GM21515 (cell line): Measurements from ENCODE around the gene FAM50B.

Experiments used
- ATAC-seq: cut with Tn5 transposase; IDR thresholded peaks from one replicate; pipeline ENCODE4 v1.9.1; 2021; ENCODE audit not compliant: unreplicated experiment

The FAM50B gene

GRCh38 chr6:3819161-3820110 is 29.7 kb upstream of the FAM50B start:
- ATAC-seq = no peak

DNA sequence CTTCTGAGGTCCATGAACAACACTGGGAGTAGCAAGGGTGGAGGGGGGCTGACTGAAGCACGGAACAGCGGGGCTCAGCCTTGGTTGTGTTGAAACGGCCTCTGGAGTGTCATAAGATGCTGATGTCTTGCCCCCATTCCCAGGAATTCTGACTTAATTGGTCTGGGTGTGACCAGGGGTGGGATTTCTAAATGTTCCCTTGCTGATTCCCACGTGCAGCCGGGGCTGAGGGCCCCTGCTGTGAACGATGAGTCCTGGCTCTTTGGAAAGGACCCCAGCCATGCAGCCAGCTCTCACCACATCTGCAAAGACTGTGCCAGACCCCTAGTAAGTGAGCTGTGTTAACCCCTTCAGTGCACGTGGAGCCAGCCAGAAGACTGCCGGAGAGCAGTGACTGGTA is 28.6 kb upstream of the FAM50B start:
- no peak for ATAC-seq

DNA sequence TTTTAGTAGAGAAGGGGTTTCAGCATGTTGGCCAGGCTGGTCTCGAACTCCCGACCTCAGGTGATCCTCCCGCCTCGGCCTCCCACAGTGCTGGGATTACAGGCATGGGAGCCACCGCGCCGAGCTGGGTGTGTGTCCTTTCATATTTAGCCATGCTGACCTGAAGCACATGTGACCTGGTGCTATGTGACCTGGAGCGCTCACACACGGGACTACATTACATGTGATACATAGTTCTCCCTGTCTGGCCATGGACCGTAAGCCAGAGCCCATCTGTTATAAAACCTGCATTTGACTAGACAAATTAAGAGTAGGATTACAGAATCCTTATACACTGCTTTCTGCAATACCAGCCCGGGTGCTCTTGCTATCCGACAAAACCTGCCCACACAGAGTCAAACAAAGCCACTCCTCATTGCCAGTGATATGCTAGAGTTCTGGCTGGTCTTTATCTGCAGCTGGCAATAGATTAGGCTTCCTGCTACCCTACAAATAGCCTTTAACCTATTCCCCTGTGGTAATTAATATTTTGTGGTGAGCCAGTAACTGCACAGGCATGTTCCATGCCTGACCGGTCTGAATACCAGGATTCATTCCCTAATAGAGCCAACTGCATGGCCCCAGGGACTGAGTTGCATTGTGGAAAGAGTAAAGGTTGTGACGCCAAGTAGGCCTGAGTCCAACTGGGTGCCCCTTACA is 26.3 kb upstream of the FAM50B start:
- no peak for ATAC-seq

GRCh38 chr6:3823671-3824070 is 25.5 kb upstream of the FAM50B start:
- ATAC-seq = no peak

DNA sequence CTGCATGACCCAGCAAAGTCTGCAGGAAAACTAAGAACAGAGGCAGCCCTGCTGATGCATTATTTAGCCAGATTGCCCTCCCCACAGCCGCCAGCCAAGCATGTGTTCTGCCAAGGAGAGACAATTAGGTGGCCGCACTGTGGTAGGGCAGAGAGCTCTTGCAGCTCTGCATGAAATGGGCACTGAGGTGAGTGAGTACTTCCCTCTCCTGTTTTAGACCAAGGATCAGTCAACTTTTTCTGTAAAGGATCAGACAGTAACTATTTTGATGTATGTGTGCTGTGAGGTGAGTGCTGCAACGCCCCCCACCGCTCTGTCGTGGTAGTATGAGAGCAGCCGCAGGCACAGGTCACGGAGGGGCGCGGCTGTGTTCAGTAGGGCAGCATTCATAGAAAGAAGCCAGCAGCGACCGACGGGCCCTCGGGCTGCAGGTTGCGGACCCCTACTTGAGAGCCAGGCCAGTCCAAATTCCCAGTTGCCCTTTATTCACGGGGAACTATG is 23.8 kb upstream of the FAM50B start:
- no peak for ATAC-seq

- ATAC-seq = no peak
Observed at GRCh38 chr6:3825851-3826581, 23.2 kb upstream of the FAM50B start.

DNA sequence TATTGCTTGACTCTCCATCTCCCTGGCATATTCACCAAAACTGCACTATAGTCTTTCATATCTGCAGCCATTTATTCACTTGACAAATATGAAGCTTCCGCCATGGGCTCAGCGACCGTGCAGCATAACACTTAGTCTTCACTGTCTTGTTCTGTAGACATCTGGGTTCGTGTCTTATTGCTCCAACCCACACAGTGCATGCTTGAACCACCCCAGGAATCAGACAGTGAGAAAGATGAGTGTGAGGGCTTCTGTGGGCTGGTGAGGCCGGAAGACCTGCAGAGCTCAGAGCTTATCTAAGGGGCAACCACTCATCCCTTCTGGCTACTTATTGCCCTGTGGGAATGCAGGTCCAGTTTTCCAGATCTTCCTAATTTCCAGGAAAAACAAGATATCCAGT is 19.9 kb upstream of the FAM50B start:
- ATAC-seq = no peak

DNA sequence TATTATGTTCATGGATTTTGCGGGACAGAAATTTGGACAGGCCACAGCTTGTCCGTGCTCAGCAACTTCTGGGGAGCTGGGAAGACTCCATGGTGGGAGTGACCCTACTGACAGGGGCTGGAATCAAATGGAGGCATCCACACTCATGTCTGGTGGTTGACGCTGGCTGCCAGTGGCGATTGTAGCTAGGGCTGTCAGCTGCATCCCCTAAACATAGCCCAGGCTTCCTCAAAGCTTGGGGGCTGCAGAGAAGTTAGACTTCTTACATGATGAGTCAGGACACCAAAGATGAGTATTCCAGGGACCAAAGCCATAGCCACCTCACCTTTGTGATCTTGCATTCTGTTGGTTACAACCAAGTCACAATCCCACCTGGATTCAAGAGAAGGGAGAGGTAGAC is 18.4 kb upstream of the FAM50B start:
- no peak for ATAC-seq

DNA sequence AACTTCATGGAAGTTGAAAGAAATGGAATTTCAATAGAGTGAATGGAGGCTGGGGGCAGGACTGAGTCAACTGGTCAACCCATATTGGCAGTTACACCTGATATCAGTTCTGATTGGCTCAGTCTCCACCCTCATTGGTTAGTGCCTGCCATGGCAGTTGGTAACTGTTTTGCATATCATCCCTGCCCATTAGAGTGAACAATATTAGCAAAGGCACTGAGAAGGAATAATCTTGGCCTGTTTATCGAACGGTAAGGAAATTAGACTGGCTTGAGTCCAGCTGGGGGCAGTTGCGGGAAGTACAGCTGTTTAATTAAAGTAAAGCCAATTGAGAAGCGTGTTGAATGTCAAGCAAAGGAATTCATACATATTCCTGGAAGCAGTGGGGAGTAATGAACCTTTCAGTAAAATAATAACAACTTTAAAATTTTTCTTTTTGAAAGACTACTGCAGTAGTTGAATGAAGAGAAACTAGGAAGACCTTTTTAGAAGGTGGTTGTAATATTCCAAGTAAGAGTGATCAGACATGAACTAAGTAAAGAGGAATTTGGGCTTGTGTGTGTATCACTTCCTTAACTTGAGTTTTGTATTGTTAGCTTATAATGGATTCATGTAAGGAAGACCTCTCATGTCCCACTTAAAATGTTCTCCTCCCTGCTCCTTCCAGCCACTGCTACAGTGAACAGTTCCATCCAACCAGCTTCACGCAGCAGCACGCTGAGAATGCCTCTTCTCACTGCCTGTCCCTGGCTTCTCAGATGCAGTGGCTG is 17.2 kb upstream of the FAM50B start:
- ATAC-seq = no peak

GRCh38 chr6:3835055-3835731 is 14.0 kb upstream of the FAM50B start:
- no peak for ATAC-seq

DNA sequence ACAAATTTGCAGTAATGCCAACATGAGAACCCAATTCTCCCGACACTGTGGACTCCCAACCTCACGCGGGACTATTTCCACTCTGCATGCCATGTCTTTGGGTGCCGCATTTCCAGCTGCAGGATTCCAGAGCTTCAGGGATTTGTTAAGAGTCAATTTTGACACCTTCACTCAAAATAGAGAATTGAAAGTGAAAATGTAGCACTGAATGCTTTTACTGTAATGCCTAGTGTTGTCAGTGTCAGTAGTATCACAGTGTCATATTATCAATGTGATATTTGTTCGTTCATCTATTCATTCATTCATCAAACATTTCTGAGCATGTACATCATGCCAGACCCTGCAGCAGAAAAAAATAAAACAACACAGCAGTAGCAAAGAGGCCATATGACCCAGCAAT is 13.4 kb upstream of the FAM50B start:
- ATAC-seq = no peak

- ATAC-seq = no peak
Observed at GRCh38 chr6:3836566-3836965, 12.6 kb upstream of the FAM50B start.

DNA sequence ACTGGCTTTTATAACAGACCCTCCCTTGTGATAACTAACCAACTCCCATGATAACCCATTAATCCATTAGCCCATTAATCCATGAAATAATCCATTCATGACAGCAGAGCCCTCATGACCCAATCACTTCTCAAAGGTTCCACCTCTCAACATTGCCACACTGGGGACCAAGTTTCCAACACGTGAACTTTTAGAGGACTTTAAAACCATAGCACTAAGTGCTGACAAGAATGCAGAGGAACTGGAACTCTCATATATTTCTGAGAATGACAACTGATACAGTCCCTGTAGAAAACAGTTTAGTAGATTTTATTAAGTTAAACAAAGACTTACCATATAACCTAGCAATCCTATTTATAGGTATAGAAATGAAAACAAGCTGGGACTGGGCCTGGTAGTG is 11.4 kb upstream of the FAM50B start:
- ATAC-seq = no peak

- no peak for ATAC-seq
Observed at GRCh38 chr6:3838992-3839867, 9.9 kb upstream of the FAM50B start.

- ATAC-seq = no peak
Observed at GRCh38 chr6:3841066-3841454, 8.1 kb upstream of the FAM50B start.

DNA sequence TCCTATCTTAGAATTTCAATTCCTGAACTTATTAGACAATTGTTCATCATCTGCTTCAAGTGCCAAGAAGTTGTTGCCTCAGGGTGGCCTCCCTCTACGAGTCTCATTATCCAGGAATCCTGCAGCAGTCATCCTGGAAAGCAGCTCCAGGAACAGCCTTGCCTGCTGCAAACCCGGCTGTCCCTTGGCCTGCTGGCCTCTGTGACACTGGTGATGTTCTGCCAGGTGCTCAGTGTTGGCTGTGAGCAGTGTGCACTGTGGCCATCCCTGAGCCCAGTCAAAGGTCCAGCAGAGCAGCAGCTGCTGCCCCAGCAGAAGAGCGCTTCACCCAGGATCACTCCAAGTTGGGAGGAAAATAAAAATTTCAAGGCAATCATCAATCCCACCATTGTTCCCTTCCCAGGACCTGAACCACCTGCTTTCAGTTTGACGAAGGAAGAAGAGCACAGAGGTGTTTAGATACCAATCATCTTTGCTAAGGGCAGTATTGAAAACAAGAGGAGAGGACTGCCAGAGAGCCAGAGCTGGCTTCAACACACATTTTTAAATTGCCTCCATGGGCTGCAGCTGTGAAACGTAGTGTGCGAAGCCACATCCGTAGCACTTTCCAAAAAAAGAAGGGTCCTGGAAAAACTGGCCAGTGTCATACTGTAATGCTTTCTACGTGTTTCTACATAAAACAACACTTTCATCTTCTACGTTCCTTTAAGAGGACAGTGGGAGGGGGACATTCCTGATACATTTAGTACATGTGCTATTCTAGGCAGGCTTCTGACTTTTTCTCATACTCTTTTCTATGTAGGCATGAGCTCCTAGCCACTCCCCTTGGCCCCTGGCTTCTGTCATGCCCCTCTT is 7.2 kb upstream of the FAM50B start:
- no peak for ATAC-seq

DNA sequence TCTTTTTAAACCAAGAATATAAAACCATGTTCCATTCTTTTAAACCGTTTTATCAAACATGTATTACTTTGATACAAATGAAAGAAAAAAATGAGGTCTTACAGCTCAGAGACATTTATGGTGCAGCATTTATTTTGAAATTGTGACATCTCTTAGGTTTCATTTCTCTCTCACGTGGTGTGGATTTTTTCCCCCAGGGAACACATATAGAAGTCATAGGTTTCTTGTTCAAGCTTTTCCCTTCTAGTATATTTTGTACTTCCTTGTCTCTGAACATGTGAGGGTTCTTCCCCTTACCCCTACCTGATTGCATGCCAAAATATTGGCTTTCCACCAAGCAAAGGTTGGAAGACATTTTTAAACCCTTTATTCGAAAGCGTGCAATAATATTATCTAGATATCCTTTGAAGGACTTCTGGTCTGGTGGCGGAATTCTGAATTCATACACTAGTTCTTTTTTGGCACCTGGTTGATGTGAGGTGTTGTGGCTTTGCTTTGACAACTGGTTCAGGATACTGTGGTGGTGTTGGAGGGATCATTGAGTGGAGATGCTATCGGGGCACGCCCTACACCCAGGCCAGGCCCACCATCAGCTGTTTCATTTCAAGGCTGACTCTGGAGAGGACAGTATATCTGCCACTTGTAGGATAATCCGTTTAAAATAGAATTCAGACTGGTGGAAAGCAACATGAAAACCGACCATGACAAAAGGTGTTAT is 5.6 kb upstream of the FAM50B start:
- no peak for ATAC-seq

- no peak for ATAC-seq
Observed at GRCh38 chr6:3844097-3844463, 5.1 kb upstream of the FAM50B start.
